GM21381 (cell line): Measurements from ENCODE around the gene AHCY.
"Not testable (repeated sequence)": the region's sequence is repeated elsewhere in the genome, so short reads cannot be mapped to it uniquely, and the experiment has no call there.

Source experiments
- ATAC-seq: cut with Tn5 transposase; IDR thresholded peaks from one replicate; pipeline ENCODE4 v1.9.1; 2021; ENCODE audit warnings: mild to moderate bottlenecking, moderate library complexity; ENCODE audit not compliant: unreplicated experiment

Gene AHCY

DNA sequence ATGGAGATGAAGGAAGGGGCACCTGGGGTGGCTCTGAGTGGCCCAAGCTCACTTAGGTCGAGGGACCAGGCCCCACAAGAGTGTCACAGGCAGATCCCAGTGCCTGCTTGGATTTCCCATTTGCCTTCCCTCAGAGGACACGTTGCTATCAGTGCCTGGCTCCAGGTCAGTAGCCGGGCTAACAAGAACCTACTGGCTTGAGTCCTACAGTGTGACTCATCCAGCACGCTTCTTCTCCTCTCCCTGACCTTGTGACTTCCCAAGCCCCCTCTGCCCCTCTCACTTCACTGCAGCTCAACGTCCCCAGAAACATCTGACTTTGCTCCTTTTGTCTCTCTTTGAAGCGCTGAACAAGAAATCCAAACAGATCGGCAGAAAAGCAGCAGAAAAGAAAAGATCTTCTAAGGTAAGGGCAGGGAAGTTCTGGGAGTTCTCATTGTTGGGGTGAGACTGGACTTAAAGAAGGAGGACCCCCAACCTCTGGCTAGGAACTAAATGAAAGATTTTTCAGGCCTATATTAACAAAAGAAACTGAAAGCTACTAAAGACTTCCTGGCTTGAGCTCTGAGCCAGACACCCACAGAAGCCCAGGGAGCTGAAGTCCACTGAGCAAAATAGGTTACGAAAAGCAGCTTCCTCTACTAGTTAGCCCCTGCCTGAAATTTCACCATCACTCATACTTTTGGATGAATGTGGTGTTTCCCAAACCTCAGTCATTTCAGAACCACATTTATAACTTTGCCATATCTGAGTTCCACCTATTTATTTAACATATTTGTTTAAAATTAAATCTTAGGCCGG, 40.5 kb downstream of the AHCY start:
- ATAC-seq = no peak

DNA sequence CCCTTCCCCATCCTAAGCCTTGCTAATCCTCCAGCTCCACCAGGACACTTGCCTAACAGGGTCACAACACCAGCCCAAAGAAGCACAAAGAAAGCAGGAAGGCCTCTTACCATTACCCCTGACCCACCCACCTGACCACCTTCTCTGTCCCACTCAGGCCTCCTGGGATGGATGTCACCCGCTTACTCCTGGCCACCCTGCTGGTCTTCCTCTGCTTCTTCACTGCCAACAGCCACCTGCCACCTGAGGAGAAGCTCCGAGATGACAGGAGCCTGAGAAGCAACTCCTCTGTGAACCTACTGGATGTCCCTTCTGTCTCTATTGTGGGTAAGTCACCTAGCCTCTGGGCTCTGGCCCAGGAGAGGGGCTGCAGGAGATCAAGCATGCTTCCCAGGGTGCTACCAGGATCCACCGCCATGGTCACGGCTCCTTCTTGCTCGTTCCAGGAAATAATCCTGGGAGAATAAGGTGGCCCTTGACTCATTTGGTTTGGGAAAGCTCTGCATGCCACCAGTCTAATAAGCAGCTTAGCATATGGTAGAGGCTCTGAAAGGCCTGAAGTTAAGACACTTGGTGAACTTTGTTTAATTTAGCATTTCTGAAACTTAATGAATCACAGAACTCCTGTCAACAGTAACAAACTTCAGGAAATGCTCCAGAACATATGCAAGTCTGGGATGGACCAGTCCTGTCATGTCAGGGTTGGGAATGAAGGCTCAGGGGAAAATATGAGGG, 42.8 kb downstream of the AHCY start:
- ATAC-seq = no peak

DNA sequence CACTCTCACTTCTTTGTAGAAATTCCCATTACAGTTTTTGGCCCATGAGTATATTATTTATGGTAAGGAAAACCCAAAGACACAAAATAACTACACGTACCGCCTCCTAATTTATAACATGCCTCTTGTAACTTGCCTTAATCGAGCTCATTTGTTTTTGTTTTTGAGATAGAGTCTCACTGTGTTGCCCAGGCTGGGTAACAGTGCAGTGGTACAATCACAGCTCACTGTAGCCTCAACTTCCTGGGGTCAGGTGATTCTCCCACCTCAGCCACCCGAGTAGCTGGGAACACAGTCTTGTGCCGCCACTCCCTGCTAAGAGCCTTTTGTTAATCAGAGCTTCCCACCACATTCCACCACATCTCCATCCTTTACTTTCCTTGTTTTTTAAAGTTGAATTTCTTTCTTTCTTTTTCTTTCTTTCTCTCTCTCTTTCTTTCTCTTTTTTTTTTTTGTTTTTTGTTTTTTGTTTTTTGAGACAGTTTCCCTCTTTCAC, 46.5 kb downstream of the AHCY start:
- no peak for ATAC-seq

DNA sequence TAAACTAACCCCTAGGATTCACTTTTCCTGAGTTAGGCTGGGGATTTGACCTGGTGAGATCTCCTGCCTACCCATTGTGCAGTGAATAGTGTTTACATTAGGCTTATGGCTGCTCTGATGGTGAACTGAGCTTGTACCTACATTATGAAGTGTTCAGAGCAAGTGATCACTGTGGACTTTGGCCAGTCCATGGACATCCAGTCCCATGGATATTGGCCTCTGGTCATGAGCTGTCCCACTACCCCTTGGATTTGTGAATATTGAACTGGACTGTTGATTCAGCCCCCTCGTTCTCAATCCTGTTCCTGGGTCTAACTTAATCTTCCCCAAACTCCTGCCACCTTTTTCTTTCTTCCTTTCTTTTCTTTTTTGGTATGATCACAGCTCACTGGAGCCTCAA, 48.2 kb downstream of the AHCY start:
- ATAC-seq = no peak

DNA sequence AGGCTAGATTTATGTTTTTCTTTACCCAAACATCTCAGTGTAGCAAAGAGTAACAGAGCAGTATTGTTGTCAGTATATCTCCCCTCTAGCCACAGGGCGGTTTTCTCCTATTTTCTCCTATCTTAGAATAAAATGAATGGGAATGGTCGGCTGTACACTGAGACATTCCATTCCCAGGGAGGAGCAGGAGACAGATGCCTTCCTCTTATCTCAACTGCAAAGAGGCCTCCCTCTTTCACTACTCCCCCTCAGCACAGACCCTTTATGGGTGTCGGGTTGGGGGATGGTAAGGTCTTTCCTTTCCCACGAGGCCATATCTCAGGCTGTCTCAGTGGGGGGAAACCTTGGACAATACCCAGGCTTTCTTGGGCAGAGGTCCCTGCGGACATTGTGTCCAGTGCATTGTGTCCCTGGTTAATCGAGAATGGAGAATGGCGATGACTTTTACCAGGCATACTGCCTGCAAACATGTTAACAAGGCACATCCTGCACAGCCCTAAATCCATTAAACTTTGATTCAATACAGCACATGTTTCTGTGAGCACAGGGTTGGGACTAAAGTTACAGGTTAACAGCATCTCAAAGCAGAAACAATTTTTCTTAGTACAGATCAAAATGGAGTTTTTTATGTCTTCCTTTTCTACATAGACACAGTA, 50.6 kb downstream of the AHCY start:
- ATAC-seq = not testable (repeated sequence)

DNA sequence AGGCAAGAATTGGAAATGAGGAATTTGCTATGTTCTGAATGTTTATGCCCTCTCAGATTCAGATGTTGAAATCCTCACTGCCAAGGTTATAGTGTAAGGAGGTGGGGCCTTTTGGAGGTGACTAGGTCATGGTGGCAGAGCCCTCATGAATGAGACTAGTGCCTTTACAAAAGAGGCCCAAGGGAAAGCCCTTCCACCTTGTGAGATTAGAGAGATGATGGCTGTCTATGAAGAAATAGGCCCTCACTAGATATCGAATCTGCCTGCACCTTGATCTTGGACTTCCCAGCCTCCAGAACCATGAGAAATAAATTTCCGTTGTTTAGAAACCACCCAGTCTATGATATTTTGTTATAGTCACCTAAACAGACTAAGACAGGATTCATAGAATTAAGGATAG, 51.5 kb downstream of the AHCY start:
- no peak for ATAC-seq

DNA sequence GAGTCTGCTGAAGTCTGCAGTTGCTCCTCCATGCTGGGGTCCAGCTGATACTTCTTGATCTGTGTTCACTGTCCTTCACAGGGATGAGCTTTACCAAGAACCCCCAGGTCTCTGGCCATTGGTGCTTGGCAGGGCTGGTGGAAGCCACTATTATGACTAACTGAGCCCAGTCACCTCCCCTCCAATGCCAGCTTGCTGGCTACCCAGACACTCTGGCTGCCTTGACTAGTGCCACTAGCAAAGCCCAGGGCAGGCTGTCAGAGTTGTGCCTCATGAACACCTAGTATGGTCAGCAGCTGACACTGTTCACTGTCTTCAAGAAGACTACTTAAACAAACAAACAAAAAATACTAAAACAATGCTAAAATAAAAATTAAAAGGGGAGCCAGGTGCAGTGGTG, 53.1 kb downstream of the AHCY start:
- no peak for ATAC-seq

DNA sequence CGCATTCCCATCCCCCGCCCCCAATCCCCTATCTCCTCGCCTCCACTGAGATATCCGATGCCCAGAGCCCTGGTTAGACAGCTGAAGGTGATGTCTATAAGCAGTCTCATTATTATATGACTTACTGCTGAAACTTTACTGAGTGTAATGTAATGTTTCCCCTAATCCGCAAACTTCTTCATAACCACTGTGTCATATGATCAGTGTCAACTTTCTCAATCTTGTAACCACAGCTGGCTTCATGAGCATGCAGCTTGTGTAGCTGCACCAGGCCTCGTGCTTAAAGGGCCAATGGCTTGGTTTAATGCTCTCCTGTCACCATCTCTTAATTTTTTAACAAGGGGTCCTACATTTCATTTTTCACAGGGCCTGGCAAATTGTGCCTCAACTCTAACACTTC, 53.9 kb downstream of the AHCY start:
- no peak for ATAC-seq

DNA sequence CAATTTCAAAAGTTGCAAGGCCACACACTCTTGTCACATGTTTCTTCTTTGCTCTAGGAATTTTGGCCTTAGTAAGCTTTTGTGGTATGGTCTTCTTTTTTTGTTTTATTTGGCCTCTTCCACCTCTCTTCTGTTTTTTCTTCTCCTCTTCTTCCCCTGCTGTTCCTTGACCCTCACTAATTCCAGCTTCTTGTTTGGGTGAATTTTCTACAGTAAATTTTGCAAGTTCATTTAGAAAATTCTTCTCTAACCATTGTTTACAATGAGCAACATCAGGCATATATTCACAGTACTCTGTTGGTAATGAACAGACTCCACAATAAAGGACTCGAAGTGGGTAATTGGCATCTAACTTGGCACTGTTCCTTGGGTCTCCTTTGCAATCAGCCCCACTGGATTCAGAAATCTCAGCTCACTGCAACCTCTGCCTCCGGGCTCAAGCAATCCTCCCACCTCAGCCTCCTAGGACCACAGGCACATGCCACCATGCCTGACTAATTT, 57.0 kb downstream of the AHCY start:
- no peak for ATAC-seq

DNA sequence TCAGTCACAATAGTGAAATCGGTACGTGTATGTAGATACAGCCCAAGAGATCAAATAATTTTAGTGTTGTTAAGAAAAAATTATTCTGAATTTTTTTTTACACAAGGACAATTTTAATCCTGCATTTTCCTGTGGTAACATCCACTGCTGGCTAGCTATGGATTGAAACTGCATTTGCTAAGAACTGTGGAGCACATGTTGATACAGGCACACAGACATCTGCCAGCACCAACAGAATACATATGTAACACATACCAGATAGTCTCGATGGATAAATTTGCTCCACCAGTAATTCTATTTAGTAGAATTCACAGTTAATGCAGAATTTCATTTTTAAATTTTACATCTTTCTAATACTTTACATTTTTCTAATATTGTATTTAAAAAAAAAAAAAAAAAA, 59.8 kb downstream of the AHCY start:
- no peak for ATAC-seq

DNA sequence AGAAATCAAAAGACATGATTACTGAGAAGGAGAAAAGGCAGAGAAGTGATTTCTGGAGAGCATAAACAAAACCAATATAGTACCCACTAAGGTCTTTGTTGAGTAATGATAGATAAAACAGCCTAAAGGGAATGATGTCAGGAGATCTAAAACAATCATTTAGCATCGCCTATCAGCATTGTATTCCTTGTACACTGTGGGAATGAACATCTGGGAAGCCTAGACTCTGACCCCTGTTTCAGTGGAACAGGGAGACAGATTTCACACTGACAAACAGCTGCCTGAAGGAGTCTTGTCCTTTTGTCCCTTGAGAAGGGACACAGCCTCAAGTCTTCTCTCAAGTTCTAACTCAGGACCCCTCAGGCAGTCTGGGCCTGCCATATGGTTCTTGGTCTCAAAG, 60.3 kb downstream of the AHCY start:
- no peak for ATAC-seq

DNA sequence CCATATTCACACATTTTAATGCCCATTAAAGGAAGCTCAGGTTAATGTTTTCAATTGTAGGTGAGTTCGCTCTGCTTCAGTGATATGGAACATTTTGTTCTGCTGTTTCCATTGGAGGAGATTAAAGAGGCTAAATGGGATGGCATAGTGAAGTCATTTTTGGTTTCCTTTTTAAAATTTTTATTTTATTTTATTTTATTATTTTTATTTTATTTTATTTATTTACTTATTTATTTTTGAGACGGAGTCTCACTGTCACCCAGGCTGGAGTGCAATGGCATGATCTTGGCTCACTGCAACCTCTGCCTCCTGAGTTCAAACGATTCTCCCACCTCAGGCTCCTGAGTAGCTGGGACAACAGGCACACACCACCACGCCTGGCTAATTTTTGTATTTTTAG, 61.1 kb downstream of the AHCY start:
- ATAC-seq = not testable (repeated sequence)

DNA sequence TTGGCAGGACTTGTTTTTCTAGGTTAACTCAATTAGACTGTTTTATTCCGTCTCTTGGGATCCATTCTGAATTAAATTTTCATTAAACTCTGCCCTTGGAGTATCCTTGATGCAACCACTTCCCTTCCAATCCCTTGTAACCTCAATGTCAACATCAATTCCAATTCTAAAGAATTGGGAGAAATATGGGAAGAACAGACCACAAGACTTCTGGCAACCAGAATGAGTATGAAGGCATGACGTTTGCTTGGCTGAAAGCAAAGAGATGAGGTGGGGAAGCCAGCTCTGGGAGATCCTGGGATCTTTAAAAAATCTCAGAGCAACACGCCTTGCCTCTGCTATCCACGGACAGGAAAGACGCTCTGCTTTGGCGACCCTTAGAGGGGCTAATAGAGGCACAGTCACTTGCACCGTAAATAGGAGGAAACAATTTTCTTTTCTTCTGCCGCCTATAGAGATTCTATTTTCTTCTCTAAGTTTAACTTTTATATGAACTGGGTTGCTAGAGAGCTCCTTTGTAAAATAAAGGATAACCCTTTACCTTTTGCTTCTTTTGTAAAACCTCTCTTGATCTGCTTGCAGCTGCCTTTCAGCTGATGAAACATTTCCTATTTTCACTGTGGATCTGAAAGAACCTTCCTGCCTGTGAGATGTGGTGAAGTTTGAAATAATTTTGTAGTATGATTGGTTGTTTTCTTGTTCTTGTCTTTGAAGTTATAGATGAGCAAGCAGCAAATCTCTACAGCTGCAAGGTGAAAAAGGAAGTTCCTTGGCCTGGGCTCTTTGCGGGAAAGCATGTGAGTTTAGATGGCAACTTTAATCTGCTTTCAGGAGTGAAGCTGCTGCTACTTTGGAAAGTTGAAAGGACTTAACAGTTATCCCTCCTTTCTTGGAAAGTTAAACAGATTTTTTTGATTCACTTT, 62.2 kb downstream of the AHCY start, which contains the start of gene ASIP:
ASIP (plus strand) TSS at position 731 of the 923 bp plus-strand sequence. CDS start 18,952 bp downstream, outside the sequence.
- no peak for ATAC-seq

DNA sequence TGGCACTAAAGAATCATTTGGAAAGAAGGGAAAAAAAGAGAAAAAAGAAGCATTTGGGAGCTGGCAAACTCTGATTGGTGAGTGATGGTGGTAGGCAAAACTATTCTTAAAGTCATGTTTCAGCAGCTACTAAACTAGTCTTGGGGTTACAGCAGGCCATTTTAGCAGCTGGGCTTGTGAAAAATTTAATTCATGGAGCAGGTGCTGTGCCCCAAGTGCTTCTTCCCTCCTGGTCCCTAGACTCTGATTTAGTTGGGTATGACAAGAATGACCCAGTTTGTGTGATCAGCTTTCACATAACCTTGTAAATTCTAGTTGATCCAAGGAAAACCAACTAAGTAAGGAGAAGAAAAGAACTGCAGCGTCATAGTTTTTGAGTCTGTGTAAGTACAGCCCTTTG, 63.0 kb downstream of the AHCY start:
- no peak for ATAC-seq

DNA sequence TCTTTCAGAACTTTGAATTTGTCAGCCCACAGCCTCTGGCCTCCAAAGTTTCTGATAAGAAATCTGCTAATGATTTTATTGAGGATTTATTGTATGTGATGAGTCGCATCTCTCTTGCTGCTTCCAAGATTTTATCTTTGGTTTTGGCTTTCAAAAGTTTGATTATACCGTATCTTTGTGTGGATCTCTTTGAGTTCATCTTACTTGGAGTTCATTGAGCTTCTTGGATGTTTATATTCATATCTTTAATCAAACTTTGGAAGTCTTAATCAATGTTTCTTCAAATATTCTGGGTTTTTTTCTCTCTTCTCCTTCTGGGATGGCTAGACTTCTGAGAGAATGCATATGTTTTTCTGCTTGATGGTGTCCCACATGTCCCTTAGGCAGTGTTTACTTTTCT, 65.2 kb downstream of the AHCY start:
- no peak for ATAC-seq

DNA sequence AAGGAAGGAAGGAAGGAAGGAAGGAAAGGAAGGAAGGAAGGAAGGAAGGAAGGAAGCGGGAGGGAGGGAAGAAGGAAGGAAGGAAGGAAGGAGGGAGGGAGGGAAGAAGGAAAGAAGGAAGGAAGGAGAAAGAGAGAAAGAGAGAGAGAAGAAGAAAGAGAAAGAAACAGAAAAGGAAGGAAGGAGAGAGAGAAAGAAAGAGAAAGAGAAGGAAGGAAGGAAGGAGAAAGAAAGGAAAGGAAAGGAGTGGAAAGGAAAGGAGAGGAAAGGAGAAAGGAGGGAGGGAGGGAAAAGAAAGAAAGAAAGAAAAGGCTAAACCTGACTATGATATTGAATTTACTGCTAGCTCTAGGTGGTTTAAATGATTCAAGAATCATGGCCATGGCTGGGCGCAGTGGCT, 67.3 kb downstream of the AHCY start:
- no peak for ATAC-seq

DNA sequence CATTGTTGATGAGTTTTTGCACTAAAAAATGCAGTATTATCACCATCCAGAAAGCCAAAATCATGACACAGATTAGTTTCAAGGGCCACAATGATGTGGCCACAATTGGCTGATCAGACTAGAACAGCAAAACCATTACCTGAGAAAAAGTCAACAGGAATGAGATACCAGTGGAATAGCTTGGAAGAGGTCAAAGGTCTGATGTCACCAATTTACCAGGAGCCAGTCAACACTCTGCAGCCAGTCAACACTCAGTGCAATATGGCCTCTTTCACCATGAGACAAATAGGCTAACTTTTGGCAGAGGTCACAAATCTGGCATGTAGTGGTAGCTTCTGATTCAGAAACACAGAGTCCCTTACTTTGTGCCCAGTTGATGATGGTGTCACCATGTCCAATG, 69.5 kb downstream of the AHCY start:
- ATAC-seq = no peak

DNA sequence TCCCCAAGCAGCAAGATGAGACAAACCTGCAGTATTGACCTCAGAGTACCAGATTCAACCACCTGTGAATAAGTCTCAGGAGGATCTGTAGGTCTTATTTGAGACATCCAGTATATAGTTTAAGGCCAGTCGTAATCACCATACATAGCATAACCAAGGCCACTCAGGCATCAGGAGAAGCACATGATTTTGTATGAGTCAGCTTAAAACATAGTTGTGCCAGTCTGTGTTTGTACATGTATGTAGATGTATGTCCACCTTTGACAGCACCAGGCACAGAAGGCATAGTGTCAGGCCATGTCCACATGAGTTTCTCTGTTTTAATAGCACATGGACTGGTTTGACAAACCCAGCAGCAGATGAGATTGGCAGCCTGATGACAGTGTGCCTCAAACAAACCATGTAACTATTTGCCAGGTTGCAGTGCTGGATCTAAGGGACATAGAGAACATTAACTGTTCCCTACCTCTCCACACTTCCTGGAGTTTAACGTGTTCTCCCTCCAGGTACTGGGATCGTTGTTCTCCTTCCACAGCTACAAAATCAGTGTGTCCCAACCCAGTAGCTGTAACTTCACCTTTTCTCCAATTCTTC, 70.6 kb downstream of the AHCY start:
- no peak for ATAC-seq

DNA sequence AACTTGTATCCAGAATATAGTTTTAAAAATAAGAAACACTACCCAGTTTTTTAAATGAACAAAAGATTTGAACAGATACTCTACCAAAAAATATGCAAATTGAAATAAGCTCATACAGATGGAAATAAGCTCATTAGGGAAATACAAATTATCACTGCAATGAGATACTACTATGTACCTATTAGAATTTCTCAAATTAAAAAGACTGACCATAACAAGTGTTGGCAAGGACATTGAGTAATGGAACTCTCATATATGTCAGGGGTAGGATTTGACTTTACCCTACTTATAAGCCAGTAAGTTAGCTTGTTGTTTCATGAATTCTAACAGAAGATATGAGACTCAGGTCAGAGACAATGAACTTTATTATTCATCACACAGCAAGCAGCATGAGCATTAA, 71.5 kb downstream of the AHCY start:
- no peak for ATAC-seq
